GM12891 (cell line): ENCODE measurements around the gene ADAM10.

Experiments
- POLR2A ChIP-seq: IDR thresholded peaks from 2 replicates; pipeline ENCODE4 v1.6.1; 2011; ENCODE audit warnings: low read depth, low read length, control low read depth
- POLR2AphosphoS5 ChIP-seq: IDR thresholded peaks from 2 replicates; pipeline ENCODE4 v1.6.1; 2011; ENCODE audit warnings: low read depth, low read length, control low read depth
- SPI1 ChIP-seq: IDR thresholded peaks from 2 replicates; pipeline ENCODE4 v1.6.1; 2011; ENCODE audit warnings: low read depth, low read length, control low read depth
- TAF1 ChIP-seq: IDR thresholded peaks from 2 replicates; pipeline ENCODE4 v1.6.1; 2011; ENCODE audit warnings: low read depth, low read length, control low read depth

GRCh38 chr15:58569455-58569854 is 180.1 kb downstream of the ADAM10 start:
- no peak for TF ChIP-seq POLR2A
- no peak for TF ChIP-seq POLR2AphosphoS5
- TF ChIP-seq TAF1: no peak
- no peak for TF ChIP-seq SPI1
